ENCODE measurements around the gene WAC. TPM values are rescaled to one million over a fixed set of nuclear protein-coding genes. Genes with fewer than 3 reads are reported as not detected.
"Not testable (repeated sequence)": the region's sequence is repeated elsewhere in the genome, so short reads cannot be mapped to it uniquely, and the experiment has no call there.

WAC gene
- total RNA-seq, 1 experiment from 2014 or later, result 196 TPM

GRCh38 chr10:28601012-28601411, 68.1 kb downstream of the WAC start:
- no peaks in the 10 kb centered on the region for H3K9me3 ChIP-seq
- Mint-ChIP-seq H3K4me3 (ENCODE audit: unreplicated experiment) (no peak overlapping the region), H3K27ac (ENCODE audit: unreplicated experiment) (no peak overlapping the region), H3K36me3 (ENCODE audit: insufficient read depth, unreplicated experiment) (peaks cover 79% of the 10 kb centered on the region), H3K27me3 (ENCODE audit: insufficient read depth, unreplicated experiment) (no peaks in the 10 kb centered on the region), H3K4me1 (ENCODE audit: low read depth, unreplicated experiment) (peaks cover 15% of the 10 kb centered on the region), H3K9me3 (ENCODE audit: unreplicated experiment) (no peaks in the 10 kb centered on the region)
- H3K36me3 ChIP-seq (ENCODE audit: control insufficient read depth, insufficient read depth, low read length), result no peaks in the 10 kb centered on the region; the same call in 1 of the 2 replicates
- intact Hi-C loops (cut with micrococcal nuclease; ENCODE audit: unreplicated experiment), result no loop called here
- DNase-seq, result no peak
- TF ChIP-seq, protein P1, sequence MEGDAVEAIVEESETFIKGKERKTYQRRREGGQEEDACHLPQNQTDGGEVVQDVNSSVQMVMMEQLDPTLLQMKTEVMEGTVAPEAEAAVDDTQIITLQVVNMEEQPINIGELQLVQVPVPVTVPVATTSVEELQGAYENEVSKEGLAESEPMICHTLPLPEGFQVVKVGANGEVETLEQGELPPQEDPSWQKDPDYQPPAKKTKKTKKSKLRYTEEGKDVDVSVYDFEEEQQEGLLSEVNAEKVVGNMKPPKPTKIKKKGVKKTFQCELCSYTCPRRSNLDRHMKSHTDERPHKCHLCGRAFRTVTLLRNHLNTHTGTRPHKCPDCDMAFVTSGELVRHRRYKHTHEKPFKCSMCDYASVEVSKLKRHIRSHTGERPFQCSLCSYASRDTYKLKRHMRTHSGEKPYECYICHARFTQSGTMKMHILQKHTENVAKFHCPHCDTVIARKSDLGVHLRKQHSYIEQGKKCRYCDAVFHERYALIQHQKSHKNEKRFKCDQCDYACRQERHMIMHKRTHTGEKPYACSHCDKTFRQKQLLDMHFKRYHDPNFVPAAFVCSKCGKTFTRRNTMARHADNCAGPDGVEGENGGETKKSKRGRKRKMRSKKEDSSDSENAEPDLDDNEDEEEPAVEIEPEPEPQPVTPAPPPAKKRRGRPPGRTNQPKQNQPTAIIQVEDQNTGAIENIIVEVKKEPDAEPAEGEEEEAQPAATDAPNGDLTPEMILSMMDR (IDR thresholded peaks at IDR 0.05; ENCODE audit: insufficient read depth in 1 of 2, low read depth in 1 of 2, low read length in 1 of 2, severe bottlenecking in 1 of 2, unreplicated experiment in 1 of 2), result no peak
- H3K27me3 ChIP-seq (replicated peaks; ENCODE audit: control insufficient read depth, insufficient read depth, low read length), result no peaks in the 10 kb centered on the region
- no TSS peak for BruUV-seq (replicated peaks)
- ChIA-PET CTCF (no interaction called here), POLR2A (no interaction called here)
- H3K4me3 ChIP-seq (ENCODE audit: low read depth, low read length), result no peak overlapping the region
- no peaks in the 10 kb centered on the region for H3K4me1 ChIP-seq

- Histone ChIP-seq H3K4me3 (ENCODE audit: low read depth, low read length) (no peak overlapping the region), H3K36me3 (ENCODE audit: control insufficient read depth, insufficient read depth, low read length) (no peaks in the 10 kb centered on the region; the same call in 1 of the 2 replicates), H3K4me1 (no peaks in the 10 kb centered on the region), H3K9me3 (no peaks in the 10 kb centered on the region), H3K27me3 (replicated peaks; ENCODE audit: control insufficient read depth, insufficient read depth, low read length) (no peaks in the 10 kb centered on the region)
- intact Hi-C loops (cut with micrococcal nuclease; ENCODE audit: unreplicated experiment), result no loop called here
- Mint-ChIP-seq H3K27ac (ENCODE audit: unreplicated experiment) (peak overlapping the region; percentile 42), H3K27me3 (ENCODE audit: insufficient read depth, unreplicated experiment) (no peaks in the 10 kb centered on the region), H3K4me1 (ENCODE audit: low read depth, unreplicated experiment) (peaks cover 6% of the 10 kb centered on the region), H3K36me3 (ENCODE audit: insufficient read depth, unreplicated experiment) (peaks cover 78% of the 10 kb centered on the region), H3K9me3 (ENCODE audit: unreplicated experiment) (no peaks in the 10 kb centered on the region), H3K4me3 (ENCODE audit: unreplicated experiment) (no peak overlapping the region)
- DNase-seq, result no peak
- TF ChIP-seq, protein P1 (IDR thresholded peaks at IDR 0.05; ENCODE audit: insufficient read depth in 1 of 2, low read depth in 1 of 2, low read length in 1 of 2, severe bottlenecking in 1 of 2, unreplicated experiment in 1 of 2), result no peak
- ChIA-PET POLR2A (no interaction called here), CTCF (no interaction called here)
- BruUV-seq (replicated peaks), result no TSS peak
Measured at GRCh38 chr10:28604567-28605536, 71.9 kb downstream of the WAC start.

- CTCF ChIA-PET, result no interaction called here
- Mint-ChIP-seq H3K27me3 (ENCODE audit: insufficient read depth, unreplicated experiment) (no peaks in the 10 kb centered on the region), H3K4me3 (ENCODE audit: unreplicated experiment) (no peak overlapping the region), H3K27ac (ENCODE audit: unreplicated experiment) (no peak overlapping the region), H3K4me1 (ENCODE audit: low read depth, unreplicated experiment) (peaks cover 6% of the 10 kb centered on the region), H3K9me3 (ENCODE audit: unreplicated experiment) (no peaks in the 10 kb centered on the region), H3K36me3 (ENCODE audit: insufficient read depth, unreplicated experiment) (peaks cover 81% of the 10 kb centered on the region)
- POLR2A ChIA-PET, result no interaction called here
- Histone ChIP-seq H3K4me3 (ENCODE audit: low read depth, low read length) (no peak overlapping the region), H3K4me1 (no peaks in the 10 kb centered on the region), H3K9me3 (no peaks in the 10 kb centered on the region), H3K36me3 (ENCODE audit: control insufficient read depth, insufficient read depth, low read length) (peaks cover 3% of the 10 kb centered on the region; the same call in 1 of the 2 replicates), H3K27me3 (replicated peaks; ENCODE audit: control insufficient read depth, insufficient read depth, low read length) (no peaks in the 10 kb centered on the region)
- TF ChIP-seq, protein P1 (IDR thresholded peaks at IDR 0.05; ENCODE audit: insufficient read depth in 1 of 2, low read depth in 1 of 2, low read length in 1 of 2, severe bottlenecking in 1 of 2, unreplicated experiment in 1 of 2), result no peak
- no TSS peak for BruUV-seq (replicated peaks)
- intact Hi-C loops (cut with micrococcal nuclease; ENCODE audit: unreplicated experiment), result no loop called here
- DNase-seq, result no peak
Measured at GRCh38 chr10:28606568-28606967, 73.7 kb downstream of the WAC start.

DNA sequence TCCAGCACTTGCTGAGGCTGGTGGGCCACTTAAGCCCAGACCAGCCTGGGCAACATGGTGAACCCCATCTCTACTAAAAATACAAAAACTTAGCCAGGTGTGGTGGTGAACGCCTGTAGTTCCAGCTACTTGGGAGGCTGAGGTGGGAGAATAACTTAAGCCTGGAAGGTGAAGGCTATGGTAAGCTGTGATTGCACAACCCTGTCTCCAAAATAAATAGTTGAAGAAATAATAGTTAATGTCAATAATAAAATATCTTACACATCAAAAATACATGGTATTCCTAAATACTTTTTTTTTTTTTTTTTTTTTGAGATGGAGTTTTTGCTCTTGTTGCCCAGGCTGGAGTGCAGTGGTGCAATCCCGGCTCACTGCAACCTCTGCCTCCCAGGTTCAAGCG, 76.7 kb downstream of the WAC start:
- H3K9me3 Mint-ChIP-seq (ENCODE audit: unreplicated experiment); intact Hi-C loops (cut with micrococcal nuclease; ENCODE audit: unreplicated experiment); BruUV-seq (replicated peaks); H3K27ac Mint-ChIP-seq (ENCODE audit: unreplicated experiment); H3K4me3 Mint-ChIP-seq (ENCODE audit: unreplicated experiment); POLR2A ChIA-PET; H3K4me1 ChIP-seq; H3K27me3 Mint-ChIP-seq (ENCODE audit: insufficient read depth, unreplicated experiment); DNase-seq; CTCF ChIA-PET; H3K27me3 ChIP-seq (replicated peaks; ENCODE audit: control insufficient read depth, insufficient read depth, low read length); H3K4me3 ChIP-seq (ENCODE audit: low read depth, low read length); H3K9me3 ChIP-seq; H3K4me1 Mint-ChIP-seq (ENCODE audit: low read depth, unreplicated experiment): not testable (repeated sequence)
- peaks cover 84% of the 10 kb centered on the region for H3K36me3 Mint-ChIP-seq (ENCODE audit: insufficient read depth, unreplicated experiment)
- H3K36me3 ChIP-seq (ENCODE audit: control insufficient read depth, insufficient read depth, low read length), result peaks cover 12% of the 10 kb centered on the region

Data from Caco-2 (cell line).